Measurements from ENCODE around the gene KCNA3.

The KCNA3 gene

DNA sequence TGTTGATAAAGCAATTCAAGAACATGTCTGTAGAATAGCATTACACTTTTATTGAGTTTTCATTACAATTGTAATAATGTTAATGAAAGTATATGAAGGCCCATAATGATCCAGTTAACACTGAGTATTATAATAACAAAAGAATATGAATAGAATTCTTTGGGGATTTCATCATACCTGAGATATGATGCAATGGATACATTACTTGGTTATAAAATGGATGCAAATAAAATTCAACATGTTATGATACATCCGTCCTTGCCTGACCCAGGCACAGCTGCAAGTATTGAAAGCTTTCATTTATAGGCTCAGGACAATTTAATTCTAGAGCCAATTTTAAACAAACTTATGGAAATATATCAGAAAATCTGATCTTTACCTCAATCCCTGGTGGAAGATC, 8.2 kb upstream of the KCNA3 start:
- no peak for TF ChIP-seq Cebpa-rat (IDR thresholded peaks at IDR 0.05)
- Histone ChIP-seq H3K36me3 (no peaks in the 10 kb centered on the region), H3K27ac (no peak overlapping the region), H3K4me3 (no peak overlapping the region), H3K4me1 (peaks cover 11% of the 10 kb centered on the region), H3K9me3 (no peaks in the 10 kb centered on the region), H3K4me2 (no peak overlapping the region), H4K20me1 (no peaks in the 10 kb centered on the region), H3K27me3 (no peaks in the 10 kb centered on the region), H3K9ac (no peak overlapping the region)

DNA sequence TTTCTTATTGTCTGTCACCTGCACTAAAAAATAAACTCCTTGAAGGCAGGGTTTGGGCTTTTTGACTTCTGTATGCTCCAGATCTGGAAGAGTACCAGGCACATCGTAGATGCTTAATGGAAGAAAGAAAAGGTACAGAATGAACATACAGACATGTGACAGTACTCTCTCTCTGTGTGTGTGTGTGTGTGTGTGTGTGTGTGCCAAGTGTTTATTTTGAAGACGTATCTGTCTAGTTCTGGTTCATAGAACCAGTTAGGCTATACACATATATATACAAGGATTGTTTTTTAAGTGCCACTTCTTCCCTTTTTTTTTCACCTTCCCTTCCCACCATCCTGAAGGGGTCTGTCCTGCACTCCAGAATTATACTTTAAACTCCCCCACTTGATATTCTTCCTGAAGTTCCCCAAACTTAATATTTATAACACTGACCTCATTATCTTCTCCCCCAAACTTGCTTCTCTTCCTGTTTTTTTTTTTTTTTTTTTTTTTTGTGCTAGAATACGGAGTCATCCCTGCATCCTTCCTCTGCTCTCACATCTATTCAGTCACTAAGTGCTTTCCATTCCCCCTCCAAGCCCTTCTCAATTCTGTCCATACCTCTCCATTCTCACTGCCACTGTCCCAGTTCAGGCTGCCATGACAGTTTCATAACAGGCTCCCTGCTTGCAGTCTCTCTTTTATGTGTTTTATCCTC, 5.4 kb upstream of the KCNA3 start:
- no peaks in the 10 kb centered on the region for H3K36me3 ChIP-seq
- H3K4me3 ChIP-seq, result no peak overlapping the region
- no peak overlapping the region for H3K9ac ChIP-seq
- H3K4me2 ChIP-seq, result no peak overlapping the region
- no peak overlapping the region for H3K27ac ChIP-seq
- peaks cover 5% of the 10 kb centered on the region for H3K4me1 ChIP-seq
- no peak for TF ChIP-seq Cebpa-rat (IDR thresholded peaks at IDR 0.05)
- H4K20me1 ChIP-seq, result peaks cover 4% of the 10 kb centered on the region; the same call in 1 of the 2 replicates
- no peaks in the 10 kb centered on the region for H3K9me3 ChIP-seq
- peaks cover 25% of the 10 kb centered on the region for H3K27me3 ChIP-seq

DNA sequence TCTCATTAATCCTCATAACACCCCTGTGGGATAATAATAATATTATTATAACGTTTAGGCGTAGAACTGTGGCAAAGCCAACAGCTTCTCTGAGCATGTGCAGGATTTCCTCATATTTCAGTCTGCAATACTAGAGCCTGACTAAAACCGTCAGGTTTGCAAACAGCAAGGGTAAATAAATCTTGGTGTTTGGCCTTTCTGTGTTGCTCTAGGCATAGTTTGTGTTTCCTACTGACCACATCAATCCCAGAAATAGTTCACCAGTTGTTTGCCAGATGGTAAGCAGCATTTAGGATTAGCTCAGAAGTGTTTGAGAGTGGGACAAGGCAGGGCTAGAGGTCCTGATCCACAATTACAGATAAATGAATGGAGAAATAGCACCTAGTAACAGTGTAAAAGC, 2.8 kb upstream of the KCNA3 start:
- Histone ChIP-seq H3K4me2 (no peak overlapping the region), H3K9ac (no peak overlapping the region), H3K36me3 (no peaks in the 10 kb centered on the region), H3K4me1 (peaks cover 30% of the 10 kb centered on the region), H3K27ac (no peak overlapping the region), H3K4me3 (no peak overlapping the region), H3K9me3 (no peaks in the 10 kb centered on the region), H4K20me1 (peaks cover 13% of the 10 kb centered on the region; the same call in 1 of the 2 replicates), H3K27me3 (peaks cover 52% of the 10 kb centered on the region)
- TF ChIP-seq Cebpa-rat (IDR thresholded peaks at IDR 0.05), result no peak

DNA sequence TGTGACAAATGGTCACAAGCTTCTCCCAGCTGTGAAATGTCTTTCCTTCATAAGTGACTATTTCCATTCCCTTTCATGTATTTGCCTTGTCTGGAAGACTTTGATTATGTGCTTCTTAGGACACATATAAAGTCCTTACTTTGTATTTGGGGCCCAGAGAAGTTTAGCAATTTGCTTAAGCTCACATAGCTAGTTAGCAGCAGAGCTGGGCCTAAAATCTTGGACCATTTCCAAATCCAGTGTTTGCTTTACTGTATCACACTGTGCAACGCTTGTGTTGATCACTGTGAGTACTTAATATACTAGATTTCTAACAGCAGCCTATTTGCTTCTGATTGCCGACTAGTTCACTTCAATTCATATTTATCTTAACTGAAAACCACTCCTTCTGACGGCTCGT, 2.2 kb upstream of the KCNA3 start:
- Histone ChIP-seq H4K20me1 (peaks cover 18% of the 10 kb centered on the region; the same call in 1 of the 2 replicates), H3K27me3 (peaks cover 57% of the 10 kb centered on the region), H3K27ac (no peak overlapping the region), H3K4me1 (peaks cover 36% of the 10 kb centered on the region), H3K4me3 (no peak overlapping the region), H3K4me2 (no peak overlapping the region), H3K9me3 (no peaks in the 10 kb centered on the region), H3K36me3 (no peaks in the 10 kb centered on the region), H3K9ac (no peak overlapping the region)
- TF ChIP-seq Cebpa-rat (IDR thresholded peaks at IDR 0.05), result no peak

DNA sequence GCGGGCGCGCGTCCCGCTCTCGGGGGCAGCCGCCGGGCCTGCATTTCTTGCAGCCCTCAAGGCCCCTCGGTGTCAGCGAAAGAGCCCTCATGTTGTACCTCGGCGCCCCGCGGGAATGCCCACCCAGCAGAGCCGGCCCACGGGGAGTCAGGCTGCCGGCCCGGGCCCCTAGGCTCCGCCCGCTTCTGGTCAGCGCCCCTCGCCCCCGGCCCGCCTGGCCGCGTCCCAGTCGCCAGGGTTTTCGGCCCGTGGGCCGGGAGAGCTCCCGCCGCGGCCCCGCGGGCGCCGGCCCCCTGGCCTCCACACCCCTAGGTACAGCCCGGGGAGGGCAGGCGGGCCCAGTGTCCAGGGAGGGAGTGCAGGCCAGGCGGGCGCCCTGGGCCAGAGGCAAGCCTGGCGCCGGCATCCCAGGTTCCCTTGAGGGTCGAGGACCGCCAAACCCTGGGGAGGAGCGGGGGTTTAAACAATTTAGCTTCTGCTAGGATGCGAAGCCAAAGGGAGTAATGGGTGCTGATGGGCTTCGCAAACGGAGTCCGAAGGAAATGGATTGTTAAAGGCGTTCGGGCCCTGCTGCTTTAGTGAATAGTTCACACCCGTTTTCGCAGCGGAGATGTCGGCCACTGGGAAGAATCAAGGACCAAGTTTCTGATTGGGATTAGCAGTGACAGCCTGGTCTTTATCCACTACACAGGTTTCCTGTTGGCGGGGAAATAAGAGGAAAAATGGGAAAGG, 486 bp upstream of the KCNA3 start:
- Histone ChIP-seq H3K4me1 (peaks cover 47% of the 10 kb centered on the region), H3K4me3 (peak overlapping the region; percentile 79), H3K27me3 (peaks cover 73% of the 10 kb centered on the region), H3K36me3 (no peaks in the 10 kb centered on the region), H4K20me1 (peaks cover 28% of the 10 kb centered on the region; the same call in 1 of the 2 replicates), H3K9me3 (no peaks in the 10 kb centered on the region), H3K4me2 (peak overlapping the region; percentile 97), H3K9ac (peak overlapping the region; percentile 70), H3K27ac (peak overlapping the region; percentile 49)
- TF ChIP-seq Cebpa-rat (IDR thresholded peaks at IDR 0.05), result no peak

DNA sequence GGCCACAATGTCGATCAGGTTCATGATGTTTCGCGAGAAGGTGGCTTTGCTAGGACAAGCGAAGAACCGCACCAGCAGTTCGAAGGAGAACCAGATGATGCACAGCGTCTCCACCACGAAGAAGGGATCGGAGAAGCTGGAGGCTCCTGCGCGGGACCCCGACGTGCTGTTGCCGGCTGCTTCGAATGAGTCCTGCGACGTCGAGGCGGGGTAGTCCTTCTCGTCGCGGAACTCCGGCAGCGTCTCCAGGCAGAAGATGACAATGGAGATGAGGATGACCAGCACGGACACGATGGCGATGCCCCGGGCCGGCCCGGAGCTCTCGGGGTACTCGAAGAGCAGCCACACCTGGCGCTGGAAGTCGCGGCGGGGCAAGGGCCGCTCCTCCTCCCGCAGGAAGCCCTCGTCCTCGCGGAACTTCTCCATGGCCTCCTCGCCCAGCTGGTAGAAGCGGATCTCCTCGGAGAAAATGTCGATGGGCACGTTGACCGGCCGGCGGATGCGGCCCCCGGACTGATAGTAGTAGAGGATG, 869 bp downstream of the KCNA3 start:
- peak overlapping the region; percentile 70; the same call in 1 of the 2 replicates for H3K9ac ChIP-seq
- peaks cover 50% of the 10 kb centered on the region for H3K4me1 ChIP-seq
- H3K36me3 ChIP-seq, result no peaks in the 10 kb centered on the region
- 0 out of 2 replicates have a peak overlapping the region, but pooled peaks have one; percentile 49 for H3K27ac ChIP-seq
- no peak for TF ChIP-seq Cebpa-rat (IDR thresholded peaks at IDR 0.05)
- peak overlapping the region; percentile 79 for H3K4me3 ChIP-seq
- no peaks in the 10 kb centered on the region for H3K9me3 ChIP-seq
- peak overlapping the region; percentile 97 for H3K4me2 ChIP-seq
- peaks cover 79% of the 10 kb centered on the region for H3K27me3 ChIP-seq
- peaks cover 28% of the 10 kb centered on the region for H4K20me1 ChIP-seq

DNA sequence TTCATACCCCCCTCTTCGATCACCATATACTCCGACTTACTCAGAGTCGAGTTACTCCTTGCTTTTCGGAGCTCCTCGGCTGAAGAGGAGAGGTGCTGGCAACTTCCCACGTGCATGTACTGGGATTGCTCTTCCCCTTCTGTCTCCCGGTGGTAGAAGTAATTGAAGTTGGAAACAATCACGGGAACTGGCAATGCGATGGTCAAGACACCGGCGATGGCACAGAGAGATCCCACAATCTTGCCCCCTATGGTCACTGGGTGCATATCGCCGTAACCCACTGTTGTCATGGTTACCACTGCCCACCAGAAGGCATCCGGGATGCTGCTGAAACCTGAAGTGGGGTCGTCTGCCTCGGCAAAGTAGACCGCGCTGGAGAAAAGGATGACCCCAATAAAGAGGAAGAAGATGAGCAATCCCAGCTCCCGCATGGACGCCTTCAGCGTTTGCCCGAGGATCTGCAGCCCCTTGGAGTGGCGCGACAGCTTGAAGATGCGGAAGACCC, 1.5 kb downstream of the KCNA3 start:
- H4K20me1 ChIP-seq, result peaks cover 28% of the 10 kb centered on the region
- peaks cover 79% of the 10 kb centered on the region for H3K27me3 ChIP-seq
- H3K4me1 ChIP-seq, result peaks cover 50% of the 10 kb centered on the region
- H3K9me3 ChIP-seq, result no peaks in the 10 kb centered on the region
- H3K4me3 ChIP-seq, result peak overlapping the region; percentile 79
- peak overlapping the region; percentile 97 for H3K4me2 ChIP-seq
- TF ChIP-seq Cebpa-rat (IDR thresholded peaks at IDR 0.05), result no peak
- H3K36me3 ChIP-seq, result no peaks in the 10 kb centered on the region
- H3K9ac ChIP-seq, result peak overlapping the region; percentile 70; the same call in 1 of the 2 replicates
- no peak overlapping the region for H3K27ac ChIP-seq

DNA sequence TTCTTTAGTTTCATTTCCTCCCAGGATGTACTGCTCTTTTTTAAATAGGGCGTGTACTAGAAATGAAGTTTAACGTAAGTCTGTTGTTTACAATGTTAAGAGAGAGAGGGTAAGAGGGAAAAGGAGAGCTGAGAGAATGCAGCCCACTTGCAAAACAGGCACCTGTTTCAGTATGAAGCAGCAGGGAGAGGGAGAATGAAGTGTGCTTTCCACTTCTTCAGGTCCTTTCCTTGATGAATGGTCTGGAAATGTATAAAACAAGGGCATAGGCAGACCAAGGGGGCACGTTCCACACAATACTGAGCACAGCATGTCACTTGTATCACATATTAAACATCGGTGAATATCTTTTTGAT, 2.0 kb downstream of the KCNA3 start:
- H3K9ac ChIP-seq, result 0 out of 2 replicates have a peak overlapping the region, but pooled peaks have one; percentile 70
- H4K20me1 ChIP-seq, result peaks cover 28% of the 10 kb centered on the region
- H3K27me3 ChIP-seq, result peaks cover 79% of the 10 kb centered on the region
- peak overlapping the region; percentile 79 for H3K4me3 ChIP-seq
- TF ChIP-seq Cebpa-rat (IDR thresholded peaks at IDR 0.05), result no peak
- no peaks in the 10 kb centered on the region for H3K36me3 ChIP-seq
- no peak overlapping the region for H3K27ac ChIP-seq
- no peaks in the 10 kb centered on the region for H3K9me3 ChIP-seq
- H3K4me1 ChIP-seq, result peaks cover 50% of the 10 kb centered on the region
- H3K4me2 ChIP-seq, result peak overlapping the region; percentile 97

DNA sequence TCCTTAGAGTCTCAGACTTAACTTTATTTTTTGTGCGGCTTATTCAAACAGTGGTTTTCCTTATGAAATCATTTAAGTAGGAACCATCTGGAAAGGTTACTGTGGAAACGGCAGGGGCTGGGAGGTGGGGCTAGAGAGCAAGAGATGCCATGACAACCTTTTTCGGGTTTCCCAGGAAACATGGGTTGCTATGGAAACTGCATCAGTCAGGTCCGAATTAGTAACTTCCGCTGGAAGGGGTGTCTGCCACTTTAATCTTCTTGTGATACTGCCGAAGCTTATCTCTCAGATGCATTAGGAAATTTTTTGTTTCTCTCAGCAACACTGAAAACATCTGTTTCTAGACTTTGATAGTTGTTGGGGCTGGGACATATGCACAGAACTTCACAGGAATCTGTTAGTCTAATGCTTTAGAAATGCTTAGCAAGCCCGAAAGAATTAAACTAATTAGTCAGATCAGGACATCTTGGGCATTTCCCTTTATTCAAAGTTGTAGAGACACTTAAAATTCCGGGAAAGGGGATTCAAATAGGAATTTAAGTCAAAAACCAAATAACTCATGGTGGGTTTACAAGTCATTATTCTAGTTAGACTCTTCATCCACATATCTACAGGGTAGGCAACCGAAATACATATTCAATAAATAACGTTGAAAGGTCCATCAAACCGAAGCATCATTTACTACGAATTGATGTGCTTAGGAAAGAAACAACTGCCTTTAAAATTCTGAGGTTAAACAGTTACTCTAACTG, 2.6 kb downstream of the KCNA3 start:
- Histone ChIP-seq H3K27ac (no peak overlapping the region), H3K27me3 (peaks cover 74% of the 10 kb centered on the region), H3K4me1 (peaks cover 50% of the 10 kb centered on the region), H3K4me2 (peak overlapping the region; percentile 97), H3K9me3 (no peaks in the 10 kb centered on the region), H3K36me3 (no peaks in the 10 kb centered on the region), H4K20me1 (peaks cover 28% of the 10 kb centered on the region), H3K9ac (no peak overlapping the region), H3K4me3 (peak overlapping the region; percentile 79)
- TF ChIP-seq Cebpa-rat (IDR thresholded peaks at IDR 0.05), result no peak

All from BLaER1 (cell line).